A549 (cell line): ENCODE results near the gene TXNIP. TPM values are rescaled to one million over a fixed set of nuclear protein-coding genes. Genes with fewer than 3 reads are reported as not detected.

Experiments used
- ATAC-seq, 2 experiments: fragments of 200-7000 bp in 1 of 2; fragments of >200 bp in 1 of 2; cut with Nextera tagmentation in 1 of 2; cut with Tn5 transposase in 1 of 2; 3 replicates each; pipeline versions ENCODE4 v1.8.0 to v1.9.1; 2018 to 2020; ENCODE audit warnings: mild to moderate bottlenecking in 1 of 2, moderate library complexity in 1 of 2
- CTCF ChIA-PET: fragments of 300-600 bp; sonication (Branson Sonifier 250); formaldehyde crosslinking; extraction: SDS; loops from one replicate; lab custom pipeline; 2021; ENCODE audit warnings: antibody characterized with exemption, inconsistent platforms; lab: Yijun Ruan, JAX
- POLR2A ChIA-PET: fragments of 350-600 bp; formaldehyde crosslinking; extraction: SDS; loops from one replicate; lab custom pipeline; 2021; ENCODE audit warnings: antibody characterized with exemption, inconsistent platforms; lab: Yijun Ruan, JAX
- DNase-seq, 2 experiments: peaks; one replicate each; pipeline versions ENCODE4 v3.0.0 to v3.0.0-alpha.2; 2011 to 2016; ENCODE audit warnings: low read depth in 1 of 2, low spot score in 1 of 2
- FAIRE-seq: peaks from 2 replicates; lab custom pipeline; 2011; peaks lifted over from hg19 to GRCh38; lab: Jason Lieb, UNC
- H3K27ac ChIP-seq, 2 experiments: fragments of >200 bp; sonication (Bioruptor Twin); formaldehyde crosslinking; 3 replicates each; pipeline ENCODE4 v1.5.1; 2016 to 2017
- H3K4me1 ChIP-seq: fragments of >200 bp; sonication (Bioruptor Twin); formaldehyde crosslinking; 3 replicates; pipeline ENCODE4 v1.6.1; 2016
- H3K4me2 ChIP-seq: fragments of >200 bp; sonication (Bioruptor Twin); formaldehyde crosslinking; 3 replicates; pipeline ENCODE4 v1.6.1; 2016
- H3K4me3 ChIP-seq: fragments of >200 bp; sonication (Bioruptor Twin); formaldehyde crosslinking; 3 replicates; pipeline ENCODE4 v1.5.1; 2016
- H3K9me3 ChIP-seq: fragments of >200 bp; sonication (Bioruptor Twin); formaldehyde crosslinking; 3 replicates; pipeline ENCODE4 v1.6.1; 2016
- BCL3 ChIP-seq: fragments of >200 bp; sonication (Bioruptor Twin); formaldehyde crosslinking; IDR thresholded peaks from 3 replicates; pipeline ENCODE4 v1.6.1; 2016
- BHLHE40 ChIP-seq: IDR thresholded peaks from 2 replicates; pipeline ENCODE4 v1.6.1; 2012; ENCODE audit warnings: low read depth, low read length, inconsistent platforms
- CEBPB ChIP-seq, 2 experiments: fragments of >200 bp in 1 of 2; sonication (Bioruptor Twin) in 1 of 2; formaldehyde crosslinking in 1 of 2; IDR thresholded peaks; 2 replicates each; pipeline ENCODE4 v1.6.1; 2012 to 2016
- CHD2 ChIP-seq: fragments of 150-350 bp; IDR thresholded peaks from 2 replicates; pipeline ENCODE4 v1.6.1; 2014; ENCODE audit warnings: low read length; ENCODE audit not compliant: partially characterized antibody
- EHMT2 ChIP-seq: fragments of 200-600 bp; sonication (generic); IDR thresholded peaks from 2 replicates; pipeline ENCODE4 v1.6.1; 2016; ENCODE audit warnings: antibody characterized with exemption, low read depth, mild to moderate bottlenecking, moderate library complexity
- EP300 ChIP-seq, 2 experiments: fragments of >200 bp; sonication (Bioruptor Twin); formaldehyde crosslinking; IDR thresholded peaks; 2 replicates in 1 of 2; 3 replicates in 1 of 2; pipeline ENCODE4 v1.6.1; 2016 to 2017
- HES2 ChIP-seq: fragments of >200 bp; sonication (Bioruptor Twin); formaldehyde crosslinking; IDR thresholded peaks from 2 replicates; pipeline ENCODE4 v1.6.1; 2016
- HOXB13 ChIP-seq: fragments of 250-450 bp; sonication (Bioruptor Pico); IDR thresholded peaks from 2 replicates; pipeline ENCODE4 v1.5.0; 2020; ENCODE audit warnings: low read depth, mild to moderate bottlenecking, moderate library complexity
- HOXB5 ChIP-seq: fragments of 250-450 bp; sonication (Bioruptor Pico); IDR thresholded peaks from 2 replicates; pipeline ENCODE4 v1.5.0; 2020; ENCODE audit warnings: mild to moderate bottlenecking, moderate library complexity
- JUN ChIP-seq, 2 experiments: fragments of >200 bp; sonication (Bioruptor Twin); formaldehyde crosslinking; IDR thresholded peaks; 2 replicates in 1 of 2; 3 replicates in 1 of 2; pipeline ENCODE4 v1.6.1; 2016 to 2017
- MAFK ChIP-seq: fragments of 450-650 bp; IDR thresholded peaks from 2 replicates; pipeline ENCODE4 v1.6.1; 2014; ENCODE audit not compliant: partially characterized antibody
- MAX ChIP-seq: IDR thresholded peaks from 2 replicates; pipeline ENCODE4 v1.6.1; 2012
- PBX3 ChIP-seq: IDR thresholded peaks from 2 replicates; pipeline ENCODE4 v1.6.1; 2012
- PHF8 ChIP-seq: fragments of 200-600 bp; sonication (generic); IDR thresholded peaks from 2 replicates; pipeline ENCODE4 v1.6.1; 2016; ENCODE audit warnings: low read depth, mild to moderate bottlenecking, antibody characterized with exemption, moderate library complexity, borderline replicate concordance
- POLR2A ChIP-seq: IDR thresholded peaks from 2 replicates; pipeline ENCODE4 v1.6.1; 2012; ENCODE audit warnings: mild to moderate bottlenecking, low read length
- POLR2AphosphoS2 ChIP-seq: conservative IDR thresholded peaks from 2 replicates; pipeline ENCODE4 v1.6.1; 2012; ENCODE audit warnings: low read length, improper control_type of control experiment, inconsistent platforms
- RARB ChIP-seq: fragments of 250-450 bp; sonication (Bioruptor Pico); IDR thresholded peaks from 2 replicates; pipeline ENCODE4 v1.8.0; 2021; ENCODE audit warnings: mild to moderate bottlenecking, moderate library complexity
- REST ChIP-seq: fragments of 200-600 bp; sonication (generic); IDR thresholded peaks from 2 replicates; pipeline ENCODE4 v1.6.1; 2016; ENCODE audit warnings: antibody characterized with exemption, mild to moderate bottlenecking, moderate library complexity
- TFCP2L1 ChIP-seq: fragments of 250-450 bp; sonication (Bioruptor Pico); IDR thresholded peaks from 2 replicates; pipeline ENCODE4 v1.5.0; 2021; ENCODE audit warnings: mild to moderate bottlenecking
- USF2 ChIP-seq: fragments of 450-650 bp; IDR thresholded peaks from 2 replicates; pipeline ENCODE4 v1.6.1; 2014; ENCODE audit warnings: antibody characterized with exemption
- ZFP36 ChIP-seq: fragments of 450-650 bp; IDR thresholded peaks from 2 replicates; pipeline ENCODE4 v1.6.1; 2014; ENCODE audit warnings: borderline replicate concordance; ENCODE audit not compliant: partially characterized antibody
- ZSCAN20 ChIP-seq: fragments of 250-450 bp; sonication (Bioruptor Pico); IDR thresholded peaks from 2 replicates; pipeline ENCODE4 v1.8.0; 2022; ENCODE audit warnings: mild to moderate bottlenecking, moderate library complexity
- WGBS: methylation state at CpG from one replicate; pipeline ENCODE4 v1.1.6; 2017; ENCODE audit errors: missing lambda C conversion rate; 5-methylcytosine and 5-hydroxymethylcytosine counted together
- polyA plus RNA-seq, 4 experiments: library from polyadenylated mRNA; depleted of rRNA in 3 of 4; stranded (reverse); fragments of >200 nt; fragmentation: RNase III in 1 of 4; extraction: RNeasy Plus Mini Kit Qiagen cat#74134 plus additional on column Dnase treatment in 1 of 4; gene quantifications; 2 replicates in 3 of 4; 3 replicates in 1 of 4; pipeline ENCODE4 v1.2.3, GENCODE V29; 2011 to 2017

Gene TXNIP
- polyA plus RNA-seq, 2 of the 4 experiments (the other 2 are of a cell fraction), result 3.1 TPM; not detected in 1

GRCh38 chr1:145944532-145944931 lies 51.8 kb downstream of the TXNIP start:
- H3K4me2 ChIP-seq, result no peak overlapping the region
- CTCF ChIA-PET, result interaction anchor here (0.7 to 2.3 kb wide), 5 partner anchors 9 to 99 kb away, joined by 3 to 8 read pairs (median 4); partner anchors contain the start of genes LIX1L and NUDT17
- 94% methylated on average over 3 of the region's 3 CpGs for WGBS

GRCh38 chr1:145942871-145943270 lies 53.5 kb downstream of the TXNIP start:
- no peak for FAIRE-seq
- Histone ChIP-seq H3K4me2 (no peak overlapping the region), H3K27ac (no peak overlapping the region), H3K4me1 (no peaks in the 10 kb centered on the region)
- 92% methylated on average over 6 of the region's 6 CpGs for WGBS
- ChIA-PET POLR2A (interaction anchor here (1.5 kb wide), 1 partner anchor 14 kb away, joined by 3 read pairs; no protein-coding TSS in a partner anchor), CTCF (interaction anchor here (0.8 to 2.3 kb wide), 8 partner anchors 15 to 98 kb away, joined by 3 to 8 read pairs (median 4); partner anchors contain the start of genes ITGA10, LIX1L, NUDT17 and RBM8A)
- TF ChIP-seq MAX (no peak), CEBPB (IDR thresholded peaks at IDR 0.05) (no peak), ZFP36 (no peak), BCL3 (no peak), HOXB5 (no peak), PBX3 (no peak), BHLHE40 (no peak), USF2 (no peak), JUN (IDR thresholded peaks at IDR 0.05) (no peak), EHMT2 (no peak), EP300 (IDR thresholded peaks at IDR 0.05) (no peak)
- TF ChIP-seq, all 56 proteins: peak for 0
- ATAC-seq, result no peak
- no peak for DNase-seq
- H3K4me3 ChIP-seq, result no peak overlapping the region
- no peaks in the 10 kb centered on the region for H3K9me3 ChIP-seq

More at GRCh38 chr1:145944532-145944931, 51.8 kb downstream of the TXNIP start:
- POLR2A ChIA-PET, result interaction anchor here (1.8 kb wide), 1 partner anchor 17 kb away, joined by 7 read pairs; the partner anchor contains the start of gene RBM8A
- no peak overlapping the region for H3K27ac ChIP-seq
- no peaks in the 10 kb centered on the region for H3K4me1 ChIP-seq
- ATAC-seq, result no peak
- H3K4me3 ChIP-seq, result no peak overlapping the region
- no peaks in the 10 kb centered on the region for H3K9me3 ChIP-seq
- no peak for TF ChIP-seq POLR2A
- TF ChIP-seq HOXB13 (CRISPR knock-in tag), result no peak
- no peak for TF ChIP-seq RARB (CRISPR knock-in tag)
- no peak for TF ChIP-seq HOXB5
- no peak for TF ChIP-seq USF2
- TF ChIP-seq PHF8, result no peak
- no peak for TF ChIP-seq CHD2
- no peak for TF ChIP-seq MAFK
- TF ChIP-seq POLR2AphosphoS2, result no peak
- TF ChIP-seq HES2, result no peak
- no peak for TF ChIP-seq TFCP2L1 (CRISPR knock-in tag)
- TF ChIP-seq EHMT2, result no peak
- no peak for TF ChIP-seq MAX
- TF ChIP-seq REST, result no peak
- no peak for TF ChIP-seq ZSCAN20 (CRISPR knock-in tag)
- FAIRE-seq, result no peak
- no peak for DNase-seq
